G401.6 (cell line): ENCODE results near the gene NOS3.

ENCODE experiments used
- FAIRE-seq: peaks from 2 replicates; lab custom pipeline; 2012; peaks lifted over from hg19 to GRCh38; lab: Jason Lieb, UNC

NOS3 gene

DNA sequence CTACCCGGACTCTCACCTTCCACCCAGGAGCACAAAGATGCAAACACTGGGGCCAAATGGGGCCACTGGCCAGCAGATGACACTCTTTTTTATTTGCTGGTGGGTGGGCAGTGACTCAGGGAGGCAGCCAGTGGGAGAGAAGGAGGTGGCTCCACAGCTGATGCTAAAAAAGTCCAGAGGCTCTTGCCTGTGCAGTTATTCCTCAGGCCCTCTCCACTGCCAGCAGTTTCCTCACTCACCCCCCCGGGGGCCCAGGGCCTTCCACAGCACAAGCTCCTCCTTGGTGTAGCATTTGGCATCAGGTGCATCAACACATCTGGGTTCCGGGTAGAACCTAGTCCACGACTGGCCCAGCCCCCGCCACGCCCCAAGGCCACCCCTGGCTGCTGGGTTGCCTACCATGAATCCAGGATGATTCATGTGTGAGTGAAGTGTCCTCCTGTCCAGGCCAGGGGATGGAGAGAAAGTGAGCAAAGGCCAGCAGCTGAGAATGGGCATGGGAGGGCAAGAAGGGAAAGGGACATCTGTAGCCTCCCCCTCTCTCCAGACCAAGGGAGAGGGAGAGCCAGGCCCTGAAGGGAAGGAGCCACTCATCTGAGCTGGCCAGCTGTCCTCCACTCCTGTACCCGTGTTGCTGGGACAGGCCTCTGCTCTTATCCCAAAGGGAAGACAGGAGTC is 11.0 kb upstream of the NOS3 start:
- FAIRE-seq, result no peak

DNA sequence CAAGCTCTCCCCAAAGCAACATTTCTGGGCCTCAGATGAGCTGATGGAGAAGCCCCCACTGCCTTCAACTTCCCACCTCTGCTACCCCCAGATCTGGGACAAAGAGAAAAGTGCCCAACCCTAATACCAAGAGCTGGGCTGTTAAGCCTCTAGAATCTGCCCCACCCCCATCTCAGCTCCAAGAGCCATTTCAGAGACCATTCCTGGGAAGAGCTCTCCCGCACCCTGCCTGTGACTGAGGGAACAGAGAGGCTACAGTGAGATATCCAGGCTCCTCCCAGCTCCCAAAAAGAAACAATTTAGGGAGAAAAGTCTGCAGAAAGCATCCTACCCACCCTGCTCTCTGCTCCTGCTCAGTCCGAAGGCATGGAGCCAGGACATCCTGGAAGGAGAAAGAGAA is 10.2 kb upstream of the NOS3 start:
- no peak for FAIRE-seq

DNA sequence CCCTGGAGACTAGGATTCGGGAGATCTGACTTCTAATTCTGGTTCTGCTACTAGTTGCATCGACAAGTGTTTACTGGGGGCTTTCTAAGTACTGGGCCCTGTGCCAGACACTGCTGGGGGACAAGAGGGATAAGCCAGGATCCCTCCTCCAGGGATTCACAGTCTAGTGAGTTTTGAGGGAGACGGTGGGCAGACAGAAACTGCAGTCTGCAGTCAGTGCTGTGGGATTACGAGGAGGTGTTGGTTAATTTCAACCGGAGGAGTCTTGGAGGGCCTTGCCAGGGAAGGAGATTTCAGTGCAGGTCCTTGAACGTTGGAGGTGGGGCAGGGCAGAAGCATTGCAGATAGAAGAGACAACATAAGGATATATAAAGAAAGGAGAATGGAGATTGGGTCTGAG is 9.2 kb upstream of the NOS3 start:
- FAIRE-seq, result no peak

DNA sequence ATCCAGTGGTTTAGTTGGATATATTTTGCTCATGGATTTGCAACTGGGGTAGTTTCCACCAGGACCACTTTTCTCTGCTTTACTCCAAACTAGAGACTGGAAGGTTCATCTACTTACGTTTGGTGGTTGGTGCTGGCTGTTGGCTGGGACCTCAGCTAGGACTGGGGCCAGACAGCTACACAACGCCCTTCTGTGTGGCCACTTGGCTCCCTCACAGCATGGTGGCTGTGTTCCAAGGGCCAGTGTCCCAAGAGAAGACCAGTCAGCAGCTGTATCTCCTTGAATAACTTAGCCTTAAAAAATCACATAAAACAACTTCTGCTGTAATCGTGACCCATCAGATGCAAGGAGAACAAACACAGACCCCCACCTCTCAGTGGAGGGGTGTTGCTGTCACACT is 8.5 kb upstream of the NOS3 start:
- FAIRE-seq, result no peak

DNA sequence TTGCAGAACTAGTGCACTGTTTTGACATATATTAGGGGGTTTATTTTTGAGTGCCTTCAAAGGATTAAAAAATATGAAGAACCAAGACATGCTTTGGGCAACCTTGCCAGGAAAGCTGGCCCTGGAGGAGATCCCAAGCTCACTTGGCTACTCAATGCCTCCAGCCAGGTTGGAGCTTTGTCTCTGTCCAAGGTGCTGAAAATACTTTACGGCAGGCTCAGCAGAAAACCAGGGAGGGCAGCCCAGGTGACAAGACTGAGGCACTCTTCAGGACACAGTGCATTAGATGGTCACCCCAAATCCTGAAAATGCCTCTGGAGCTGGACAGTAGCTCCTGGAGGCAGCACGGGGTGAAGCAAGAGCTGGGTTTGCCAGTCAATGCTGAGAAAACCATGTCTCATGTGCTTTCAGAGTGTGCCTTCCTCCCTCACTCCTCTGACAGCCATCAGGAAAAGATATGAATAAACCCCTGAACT is 6.9 kb upstream of the NOS3 start:
- no peak for FAIRE-seq

DNA sequence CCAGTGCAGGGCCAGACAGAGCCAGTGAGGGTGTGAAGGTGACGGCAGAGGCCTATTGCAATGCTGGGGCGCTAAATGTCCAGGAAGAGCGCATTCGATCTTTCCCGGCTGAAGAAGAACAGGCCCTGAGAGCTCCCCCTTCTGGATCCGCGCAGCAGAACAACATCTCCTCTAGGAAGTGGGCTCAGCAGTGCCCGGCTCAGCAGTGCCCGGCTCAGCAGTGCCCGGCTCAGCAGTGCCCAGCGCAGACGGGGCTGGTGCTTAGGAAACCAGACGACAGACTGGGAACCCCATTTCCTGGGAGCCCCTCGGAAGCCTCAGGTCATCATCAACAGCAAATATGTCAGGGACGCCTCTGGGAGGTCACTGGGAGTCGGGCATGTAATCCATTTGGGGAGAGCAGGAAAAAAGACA is 4.7 kb upstream of the NOS3 start:
- no peak for FAIRE-seq

DNA sequence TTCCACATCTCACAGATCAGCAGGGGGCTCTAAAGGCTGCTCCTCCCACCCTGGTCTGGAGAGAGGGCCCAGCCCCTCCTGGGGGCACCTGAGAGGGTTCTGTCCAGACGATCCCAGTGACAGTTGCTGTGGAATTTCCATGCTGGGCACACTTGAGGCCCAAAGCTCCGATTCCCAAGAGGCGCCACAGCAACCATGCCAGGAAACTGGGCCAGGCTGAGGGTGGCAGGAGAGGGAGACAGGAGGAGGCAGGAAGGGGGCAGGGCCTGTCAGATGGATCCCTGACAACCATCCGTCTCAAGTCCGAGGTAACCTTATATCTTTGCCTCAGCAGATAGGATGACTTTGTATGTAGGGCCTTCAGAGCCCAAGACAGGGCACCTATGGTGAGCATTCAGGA is 4.3 kb upstream of the NOS3 start:
- FAIRE-seq, result no peak

DNA sequence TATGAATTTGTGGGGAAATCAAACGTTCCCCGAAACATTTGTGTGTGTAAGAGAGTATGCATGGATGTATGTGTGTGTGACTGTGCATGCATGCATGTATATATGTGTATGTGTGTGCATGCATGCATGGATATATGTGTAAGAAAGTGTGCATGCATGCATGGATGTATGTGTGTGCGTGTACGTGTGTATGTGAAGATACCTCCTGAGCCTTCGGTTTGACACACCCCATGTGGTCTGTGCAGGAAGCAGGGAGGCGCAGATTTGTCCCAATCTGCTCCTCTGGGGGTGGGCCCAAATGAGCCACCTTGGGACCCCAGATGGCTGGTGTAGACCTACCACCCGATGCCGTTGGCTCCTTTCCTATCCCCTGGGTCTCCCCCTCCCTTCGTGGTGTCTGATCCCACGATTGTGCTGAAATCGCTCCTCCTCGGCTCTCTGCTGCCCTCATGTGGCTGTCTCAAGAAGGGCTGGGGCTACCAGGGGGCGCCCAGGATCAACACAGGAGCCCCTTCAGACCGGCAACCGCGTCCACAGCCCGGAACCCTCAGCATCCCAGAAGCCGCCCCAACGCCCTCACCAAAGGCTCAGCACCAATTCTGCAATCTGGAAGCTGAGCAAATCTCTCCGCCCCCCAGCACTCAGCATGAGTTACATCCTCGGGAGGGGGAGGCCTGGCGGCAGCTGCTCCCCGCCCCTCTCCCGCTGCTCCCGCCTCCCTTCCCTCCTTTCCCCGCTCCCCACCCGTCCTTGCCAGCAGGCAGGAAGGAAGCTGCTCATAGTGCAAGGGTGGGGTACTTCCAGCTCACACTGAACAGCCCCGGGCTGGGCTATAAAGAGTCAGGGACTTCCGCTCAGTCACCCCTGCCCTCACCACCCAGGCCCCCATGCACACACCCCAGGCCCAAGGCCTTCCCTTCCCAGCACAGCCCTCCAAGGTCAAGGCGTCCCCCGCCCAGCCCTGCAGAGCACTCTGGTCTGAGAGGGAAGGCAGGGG is 2.3 kb upstream of the NOS3 start:
- no peak for FAIRE-seq

DNA sequence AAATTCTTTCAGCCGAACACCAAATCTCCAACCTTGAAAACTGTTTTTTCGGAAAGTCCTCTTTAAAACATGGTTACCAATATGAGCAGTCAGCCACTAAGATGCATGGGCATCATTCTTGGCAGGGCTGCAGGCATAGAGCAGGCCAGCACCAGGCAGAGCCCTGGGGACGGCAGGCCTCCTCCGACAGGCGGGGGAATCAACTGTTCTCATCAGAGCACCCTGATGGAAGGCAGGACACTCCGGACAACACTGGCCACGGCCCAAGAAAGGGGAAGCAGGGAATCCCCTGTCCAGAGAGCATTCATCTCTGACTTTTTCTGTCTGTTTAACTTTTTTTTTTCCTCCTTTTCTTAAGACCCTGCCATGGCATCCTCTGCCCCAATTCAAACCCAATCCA is 1.4 kb upstream of the NOS3 start:
- no peak for FAIRE-seq

DNA sequence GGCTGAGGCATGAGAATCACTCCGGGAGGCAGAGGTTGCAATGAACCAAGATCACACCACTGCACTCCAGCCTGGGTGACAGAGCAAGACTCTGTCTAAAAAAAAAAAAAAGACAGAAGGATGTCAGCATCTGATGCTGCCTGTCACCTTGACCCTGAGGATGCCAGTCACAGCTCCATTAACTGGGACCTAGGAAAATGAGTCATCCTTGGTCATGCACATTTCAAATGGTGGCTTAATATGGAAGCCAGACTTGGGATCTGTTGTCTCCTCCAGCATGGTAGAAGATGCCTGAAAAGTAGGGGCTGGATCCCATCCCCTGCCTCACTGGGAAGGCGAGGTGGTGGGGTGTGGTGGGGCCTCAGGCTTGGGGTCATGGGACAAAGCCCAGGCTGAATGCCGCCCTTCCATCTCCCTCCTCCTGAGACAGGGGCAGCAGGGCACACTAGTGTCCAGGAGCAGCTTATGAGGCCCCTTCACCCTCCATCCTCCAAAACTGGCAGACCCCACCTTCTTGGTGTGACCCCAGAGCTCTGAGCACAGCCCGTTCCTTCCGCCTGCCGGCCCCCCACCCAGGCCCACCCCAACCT is 1.3 kb downstream of the NOS3 start:
- no peak for FAIRE-seq

DNA sequence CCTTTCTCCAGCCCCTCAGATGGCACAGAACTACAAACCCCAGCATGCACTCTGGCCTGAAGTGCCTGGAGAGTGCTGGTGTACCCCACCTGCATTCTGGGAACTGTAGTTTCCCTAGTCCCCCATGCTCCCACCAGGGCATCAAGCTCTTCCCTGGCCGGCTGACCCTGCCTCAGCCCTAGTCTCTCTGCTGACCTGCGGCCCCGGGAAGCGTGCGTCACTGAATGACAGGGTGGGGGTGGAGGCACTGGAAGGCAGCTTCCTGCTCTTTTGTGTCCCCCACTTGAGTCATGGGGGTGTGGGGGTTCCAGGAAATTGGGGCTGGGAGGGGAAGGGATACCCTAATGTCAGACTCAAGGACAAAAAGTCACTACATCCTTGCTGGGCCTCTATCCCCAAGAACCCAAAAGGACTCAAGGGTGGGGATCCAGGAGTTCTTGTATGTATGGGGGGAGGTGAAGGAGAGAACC is 2.1 kb downstream of the NOS3 start:
- FAIRE-seq, result no peak

DNA sequence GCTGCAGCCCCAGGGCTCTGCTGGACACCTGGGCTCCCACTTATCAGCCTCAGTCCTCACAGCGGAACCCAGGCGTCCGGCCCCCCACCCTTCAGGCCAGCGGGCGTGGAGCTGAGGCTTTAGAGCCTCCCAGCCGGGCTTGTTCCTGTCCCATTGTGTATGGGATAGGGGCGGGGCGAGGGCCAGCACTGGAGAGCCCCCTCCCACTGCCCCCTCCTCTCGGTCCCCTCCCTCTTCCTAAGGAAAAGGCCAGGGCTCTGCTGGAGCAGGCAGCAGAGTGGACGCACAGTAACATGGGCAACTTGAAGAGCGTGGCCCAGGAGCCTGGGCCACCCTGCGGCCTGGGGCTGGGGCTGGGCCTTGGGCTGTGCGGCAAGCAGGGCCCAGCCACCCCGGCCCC is 2.7 kb downstream of the NOS3 start:
- no peak for FAIRE-seq

DNA sequence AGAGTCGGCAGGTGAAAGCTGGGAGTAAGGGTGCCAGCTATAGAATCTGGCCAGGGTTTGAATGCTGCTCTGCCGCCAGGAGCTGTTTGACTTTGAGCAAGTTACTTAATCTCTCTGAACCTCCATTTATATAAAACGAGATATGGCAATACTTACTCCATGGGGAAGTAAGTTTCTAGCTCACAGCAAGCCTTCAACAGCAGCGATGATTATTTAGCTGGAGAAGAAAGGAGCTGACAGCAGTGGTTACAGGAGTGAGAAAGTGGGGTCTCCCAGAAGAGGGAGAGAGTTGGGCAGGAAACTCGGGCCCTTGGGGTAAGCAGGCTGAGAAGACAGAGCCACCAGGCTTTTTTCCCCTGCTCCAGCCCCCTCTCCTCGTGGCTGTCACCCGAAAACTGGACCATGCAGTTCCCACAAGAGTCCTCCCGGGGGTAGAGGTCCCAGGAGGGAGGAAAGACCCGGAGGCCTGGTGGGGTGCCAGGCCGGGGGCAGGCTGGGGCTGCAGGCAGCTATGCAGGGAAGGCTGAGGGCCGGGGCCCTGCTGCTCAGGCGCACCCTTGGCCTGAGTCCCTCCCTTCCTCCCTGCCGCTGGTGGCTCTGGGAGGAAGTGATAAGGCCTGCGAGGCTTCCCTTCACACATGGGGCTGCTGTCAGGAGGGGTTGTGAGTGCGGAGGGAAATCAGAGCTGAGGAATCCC is 3.5 kb downstream of the NOS3 start:
- no peak for FAIRE-seq

DNA sequence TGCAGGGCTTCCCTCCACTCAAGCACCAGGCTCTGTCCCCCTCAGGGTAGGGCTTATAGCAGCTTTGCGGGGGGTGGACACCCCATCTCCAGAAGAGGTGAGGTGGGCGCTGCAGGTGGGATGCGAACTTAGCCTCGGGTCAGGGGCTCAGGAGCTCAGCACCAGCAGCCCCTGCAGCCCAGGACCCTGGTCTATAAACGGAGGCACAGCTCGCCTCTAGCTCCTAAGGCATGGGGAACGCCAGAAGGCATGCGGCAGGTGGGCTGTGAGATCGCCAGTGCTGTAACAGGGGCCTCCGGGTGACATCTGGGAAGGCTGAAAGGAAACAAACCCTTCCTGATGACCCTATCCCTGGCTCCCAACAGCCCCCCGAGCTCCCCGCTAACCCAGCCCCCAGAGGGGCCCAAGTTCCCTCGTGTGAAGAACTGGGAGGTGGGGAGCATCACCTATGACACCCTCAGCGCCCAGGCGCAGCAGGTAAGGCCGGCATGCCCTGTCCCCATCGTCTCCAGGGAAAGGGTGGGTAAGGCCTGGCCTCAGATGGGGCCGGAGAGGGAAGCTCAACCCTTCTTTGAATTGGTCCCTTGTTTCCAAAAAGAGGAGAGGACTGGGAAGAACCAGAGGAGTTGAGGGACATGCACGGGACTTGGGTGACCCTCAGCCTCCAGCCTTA is 4.2 kb downstream of the NOS3 start:
- FAIRE-seq, result no peak

DNA sequence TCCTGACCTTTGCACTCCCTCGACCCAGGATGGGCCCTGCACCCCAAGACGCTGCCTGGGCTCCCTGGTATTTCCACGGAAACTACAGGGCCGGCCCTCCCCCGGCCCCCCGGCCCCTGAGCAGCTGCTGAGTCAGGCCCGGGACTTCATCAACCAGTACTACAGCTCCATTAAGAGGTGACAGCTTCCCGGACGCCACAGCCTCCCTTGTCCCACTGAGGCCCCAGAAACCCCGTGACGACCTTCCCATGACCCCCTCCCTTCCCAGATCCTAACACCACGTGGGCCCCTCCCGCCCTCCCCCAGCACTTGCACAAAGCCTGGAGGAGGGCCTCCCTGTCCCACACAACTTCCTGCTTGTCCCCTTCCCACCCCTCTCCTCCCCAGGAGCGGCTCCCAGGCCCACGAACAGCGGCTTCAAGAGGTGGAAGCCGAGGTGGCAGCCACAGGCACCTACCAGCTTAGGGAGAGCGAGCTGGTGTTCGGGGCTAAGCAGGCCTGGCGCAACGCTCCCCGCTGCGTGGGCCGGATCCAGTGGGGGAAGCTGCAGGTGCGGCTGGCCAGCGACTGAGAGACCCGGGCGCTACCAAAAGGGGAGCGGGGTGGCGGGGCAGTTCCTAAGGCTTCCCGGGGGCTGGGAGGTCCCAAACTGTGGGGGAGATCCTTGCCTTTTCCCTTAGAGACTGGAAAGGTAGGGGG is 5.7 kb downstream of the NOS3 start:
- no peak for FAIRE-seq

DNA sequence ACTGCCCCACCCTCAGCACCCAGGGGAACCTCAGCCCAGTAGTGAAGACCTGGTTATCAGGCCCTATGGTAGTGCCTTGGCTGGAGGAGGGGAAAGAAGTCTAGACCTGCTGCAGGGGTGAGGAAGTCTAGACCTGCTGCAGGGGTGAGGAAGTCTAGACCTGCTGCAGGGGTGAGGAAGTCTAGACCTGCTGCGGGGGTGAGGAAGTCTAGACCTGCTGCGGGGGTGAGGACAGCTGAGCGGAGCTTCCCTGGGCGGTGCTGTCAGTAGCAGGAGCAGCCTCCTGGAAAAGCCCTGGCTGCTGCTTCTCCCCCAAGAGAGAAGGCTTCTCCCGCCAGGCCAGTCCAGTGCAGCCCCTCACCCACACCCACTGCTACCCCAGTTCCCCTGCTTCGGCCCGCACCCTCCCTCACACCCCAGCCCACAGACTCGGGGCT is 6.3 kb downstream of the NOS3 start:
- no peak for FAIRE-seq

DNA sequence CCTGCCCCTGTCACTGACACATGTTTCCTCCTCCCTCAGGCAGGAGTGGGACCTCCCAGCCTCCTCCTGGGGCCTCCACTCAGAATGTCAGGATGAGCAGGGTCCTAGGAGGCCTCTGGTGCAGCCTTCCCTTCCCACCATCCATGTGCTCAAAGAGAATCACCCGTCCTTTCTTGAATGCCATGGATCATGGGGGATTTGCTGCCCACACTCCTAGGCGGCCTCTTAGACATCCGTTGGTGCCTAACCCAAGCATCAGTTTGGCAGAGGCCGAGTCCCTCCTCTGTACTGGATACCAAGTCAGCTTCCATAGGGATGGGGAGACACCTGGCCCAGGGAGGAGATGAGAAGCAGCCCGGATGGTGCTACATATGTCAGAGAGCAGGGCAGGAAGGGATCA is 7.0 kb downstream of the NOS3 start:
- no peak for FAIRE-seq

DNA sequence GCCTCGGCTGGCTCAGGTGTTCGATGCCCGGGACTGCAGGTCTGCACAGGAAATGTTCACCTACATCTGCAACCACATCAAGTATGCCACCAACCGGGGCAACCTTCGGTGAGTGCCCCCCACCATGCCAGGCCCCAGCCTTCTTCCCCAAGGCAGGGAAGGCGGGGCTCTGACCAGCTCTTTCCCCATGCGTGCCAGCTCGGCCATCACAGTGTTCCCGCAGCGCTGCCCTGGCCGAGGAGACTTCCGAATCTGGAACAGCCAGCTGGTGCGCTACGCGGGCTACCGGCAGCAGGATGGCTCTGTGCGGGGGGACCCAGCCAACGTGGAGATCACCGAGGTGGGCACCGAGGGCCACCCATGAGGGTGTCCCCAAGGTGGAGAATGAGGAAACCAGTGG is 7.5 kb downstream of the NOS3 start:
- no peak for FAIRE-seq

DNA sequence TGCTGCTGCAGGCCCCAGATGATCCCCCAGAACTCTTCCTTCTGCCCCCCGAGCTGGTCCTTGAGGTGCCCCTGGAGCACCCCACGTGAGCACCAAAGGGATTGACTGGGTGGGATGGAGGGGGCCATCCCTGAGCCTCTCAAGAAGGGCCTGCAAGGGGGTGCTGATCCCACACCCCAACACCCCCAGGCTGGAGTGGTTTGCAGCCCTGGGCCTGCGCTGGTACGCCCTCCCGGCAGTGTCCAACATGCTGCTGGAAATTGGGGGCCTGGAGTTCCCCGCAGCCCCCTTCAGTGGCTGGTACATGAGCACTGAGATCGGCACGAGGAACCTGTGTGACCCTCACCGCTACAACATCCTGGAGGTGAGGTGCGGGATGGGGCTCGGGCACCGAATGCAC is 8.2 kb downstream of the NOS3 start:
- FAIRE-seq, result no peak

DNA sequence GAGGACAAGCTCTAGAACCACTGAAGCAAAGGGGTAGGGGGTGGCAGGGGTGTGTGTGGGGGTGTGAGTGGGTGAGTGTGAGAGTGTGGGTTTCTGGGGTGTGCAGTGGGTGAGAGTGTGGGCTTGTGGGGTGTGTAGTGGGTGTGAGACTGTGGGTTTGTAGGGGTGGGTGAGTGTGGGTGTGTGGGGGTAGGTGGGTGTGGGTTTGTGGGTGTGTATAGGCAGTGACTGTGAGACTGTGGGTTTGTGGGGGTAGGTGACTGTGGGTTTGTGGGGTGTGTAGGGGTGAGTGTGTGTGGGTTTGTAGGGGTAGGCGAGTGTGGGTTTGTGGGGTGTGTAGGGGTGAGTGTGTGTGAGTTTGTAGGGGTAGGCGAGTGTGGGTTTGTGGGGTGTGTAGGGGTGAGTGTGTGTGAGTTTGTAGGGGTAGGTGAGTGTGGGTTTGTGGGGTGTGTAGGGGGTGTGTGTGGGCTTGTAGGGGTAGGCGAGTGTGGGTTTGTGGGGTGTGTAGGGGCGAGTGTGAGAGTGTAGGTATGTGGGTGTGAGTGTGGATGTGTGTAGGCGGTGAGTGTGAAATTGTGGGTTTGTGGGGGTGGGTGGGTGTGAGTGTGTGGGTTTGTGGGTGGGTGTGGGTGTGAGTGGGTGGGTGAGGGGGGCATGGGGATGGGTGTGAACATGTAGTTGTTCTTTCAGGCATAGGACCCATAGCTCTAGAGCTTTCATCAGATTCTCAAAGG is 8.8 kb downstream of the NOS3 start:
- FAIRE-seq, result no peak
